GM18517 (cell line): ENCODE data around the gene RADX.
"Not testable (repeated sequence)": the region's sequence is repeated elsewhere in the genome, so short reads cannot be mapped to it uniquely, and the experiment has no call there.

Experiments
- ATAC-seq: cut with Tn5 transposase; IDR thresholded peaks from one replicate; pipeline ENCODE4 v1.9.1; 2021; ENCODE audit warnings: mild to moderate bottlenecking, moderate library complexity; ENCODE audit not compliant: unreplicated experiment

RADX gene, protein sequence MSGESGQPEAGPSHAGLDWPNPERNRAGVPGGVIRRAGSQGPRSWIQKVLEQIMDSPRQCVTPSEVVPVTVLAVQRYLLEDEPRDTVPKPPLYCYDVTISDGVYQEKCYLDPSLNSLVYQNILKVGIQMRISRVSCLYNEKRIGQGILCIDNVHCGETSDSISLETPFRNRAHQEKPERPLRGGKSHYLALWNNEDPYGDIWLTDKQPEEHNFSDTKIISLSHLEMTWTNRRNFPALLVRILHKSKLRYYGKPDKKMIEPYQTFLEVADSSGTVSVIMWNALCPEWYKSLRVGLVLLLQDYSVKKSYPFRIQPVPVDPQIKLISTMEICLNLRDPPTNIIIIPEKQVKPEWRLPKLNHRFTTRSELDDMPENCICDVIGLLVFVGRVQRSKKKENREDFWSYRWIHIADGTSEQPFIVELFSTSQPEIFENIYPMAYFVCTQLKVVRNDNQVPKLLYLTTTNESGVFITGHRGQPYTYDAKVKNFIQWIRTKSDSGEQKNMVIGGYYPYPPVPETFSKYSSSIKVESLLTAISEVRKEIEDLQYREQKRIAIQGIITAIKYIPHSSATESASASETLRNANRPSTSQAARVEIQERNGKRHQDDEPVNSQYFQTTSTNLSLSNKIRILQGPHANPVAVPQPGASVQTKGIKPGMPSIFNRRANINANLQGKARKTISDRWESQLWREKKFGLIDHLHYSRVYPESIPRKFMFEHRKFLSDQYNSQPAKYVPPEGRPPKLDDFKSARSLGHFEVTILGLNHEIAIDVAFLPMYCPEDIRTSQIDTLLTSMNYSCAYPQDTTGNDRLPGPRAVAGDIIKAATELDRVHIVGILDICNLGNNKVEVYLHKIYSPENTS

GRCh38 chrX:106611679-106612392 lies at the start of gene RADX:
Gene RADX, plus strand, starts transcription at chrX:106611978. Its CDS starts 103 bp downstream, at chrX:106612081.
- ATAC-seq, result peak; percentile 93

DNA sequence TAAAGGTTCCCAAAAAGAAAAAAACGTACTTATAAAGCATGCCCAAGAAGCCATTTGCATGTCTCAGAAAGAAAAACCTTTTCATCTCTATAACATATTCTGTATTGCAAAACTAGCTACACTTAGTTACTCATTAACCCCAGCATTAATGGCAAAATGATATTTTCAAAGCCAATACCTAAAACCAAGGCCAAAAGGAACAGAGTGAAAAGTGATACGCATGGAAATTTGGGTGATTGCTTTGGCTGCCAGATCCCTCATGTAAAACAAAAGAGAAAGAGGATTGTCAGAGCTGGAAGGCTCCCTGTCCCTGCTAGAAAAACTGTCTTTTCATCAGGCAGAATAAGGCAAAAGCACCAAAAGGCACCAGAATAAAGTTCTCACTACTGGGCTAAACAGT lies 46.8 kb upstream of the RADX start:
- ATAC-seq, result no peak

- no peak for ATAC-seq
Observed at GRCh38 chrX:106566362-106566761, 45.4 kb upstream of the RADX start.

- no peak for ATAC-seq
Observed at GRCh38 chrX:106581856-106582255, 29.9 kb upstream of the RADX start.

GRCh38 chrX:106585478-106585877 lies 26.3 kb upstream of the RADX start:
- no peak for ATAC-seq

DNA sequence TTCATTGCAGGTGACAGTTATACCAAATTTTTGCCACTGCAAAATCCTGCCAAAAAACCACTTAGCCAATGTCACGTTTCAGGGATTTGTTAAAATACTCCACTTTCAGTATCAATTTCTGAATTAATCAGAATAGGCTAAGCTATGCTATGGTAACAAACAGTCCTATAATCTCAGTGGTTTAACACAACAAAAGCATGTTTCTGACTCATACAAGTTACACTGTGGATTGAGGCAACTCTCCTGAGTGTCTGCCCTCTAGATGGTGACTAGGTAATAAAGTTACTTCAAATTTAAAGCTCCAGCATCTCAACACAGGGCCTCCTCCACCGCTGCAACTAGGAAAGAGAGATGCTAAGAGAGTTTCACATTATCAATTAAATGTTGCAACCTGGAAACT lies 23.0 kb upstream of the RADX start:
- no peak for ATAC-seq

DNA sequence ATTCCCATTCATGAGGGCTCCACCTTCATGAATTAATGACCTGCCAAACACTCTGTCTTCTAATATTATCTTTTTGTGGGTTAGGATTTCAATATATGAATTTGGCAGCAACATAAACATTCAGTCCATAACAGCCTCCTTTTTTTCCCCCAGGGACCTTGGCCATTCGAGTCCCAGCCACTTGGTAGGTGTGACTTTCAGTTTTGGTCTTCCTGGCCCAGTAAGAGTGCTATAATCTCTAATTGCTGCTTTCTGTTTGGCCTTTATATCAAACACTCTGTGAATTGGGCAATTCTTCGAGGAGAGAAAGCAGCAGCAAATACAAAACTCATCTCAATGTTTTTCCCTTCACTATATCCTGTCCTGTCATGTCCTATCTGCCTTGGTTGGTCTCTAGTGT lies 12.4 kb upstream of the RADX start:
- peak; percentile 53 for ATAC-seq

GRCh38 chrX:106606571-106606970 lies 5.2 kb upstream of the RADX start:
- no peak for ATAC-seq

DNA sequence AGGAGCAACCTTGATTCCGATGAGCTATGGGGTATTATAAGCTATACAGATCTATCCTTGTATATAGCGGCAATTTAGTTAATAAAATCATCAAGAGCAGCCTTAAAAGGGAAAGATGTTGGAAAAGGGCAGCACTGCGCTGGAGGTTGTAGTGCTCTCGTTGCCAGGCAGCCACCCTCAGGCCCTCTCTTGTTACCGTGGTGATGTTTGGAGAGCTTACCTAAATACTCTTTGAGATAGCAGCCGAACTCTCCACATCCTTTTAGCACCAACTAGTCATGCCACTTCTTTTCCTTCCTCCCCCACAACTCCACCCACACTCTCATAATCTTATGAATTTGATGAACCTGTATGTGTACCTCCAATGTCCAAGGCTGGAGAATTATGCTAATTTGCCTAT lies 3.8 kb upstream of the RADX start:
- ATAC-seq, result no peak

DNA sequence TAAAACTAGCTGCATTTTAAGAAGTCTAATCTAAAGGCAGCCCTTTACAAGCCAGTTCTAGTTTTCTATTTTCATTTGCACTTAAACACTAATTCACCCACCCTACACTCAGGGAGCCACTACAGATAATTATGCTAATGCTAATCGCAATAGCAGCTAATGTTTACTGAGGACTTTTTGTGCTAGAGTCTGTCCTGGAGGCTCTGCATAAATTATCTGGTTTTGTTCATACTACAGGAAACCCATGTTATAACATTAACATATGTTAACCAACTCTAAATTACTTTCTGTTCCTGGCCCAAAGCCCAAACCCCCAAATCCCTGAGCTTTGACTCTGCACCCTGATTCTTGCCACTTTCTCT lies 480 bp upstream of the RADX start:
- peak; percentile 4 for ATAC-seq

DNA sequence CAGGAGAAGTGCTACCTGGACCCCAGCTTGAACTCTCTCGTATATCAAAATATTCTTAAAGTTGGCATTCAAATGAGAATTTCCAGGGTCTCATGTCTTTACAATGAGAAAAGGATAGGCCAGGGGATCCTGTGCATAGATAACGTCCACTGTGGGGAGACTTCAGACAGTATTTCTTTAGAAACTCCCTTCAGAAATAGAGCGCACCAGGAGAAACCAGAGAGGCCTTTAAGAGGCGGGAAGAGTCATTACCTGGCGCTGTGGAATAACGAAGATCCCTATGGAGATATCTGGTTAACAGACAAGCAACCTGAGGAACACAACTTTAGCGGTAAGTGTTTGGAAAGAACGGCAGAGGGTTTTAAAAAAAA lies 600 bp downstream of the RADX start:
- ATAC-seq, result peak; percentile 33

GRCh38 chrX:106613277-106613676 lies 1.5 kb downstream of the RADX start:
- no peak for ATAC-seq

DNA sequence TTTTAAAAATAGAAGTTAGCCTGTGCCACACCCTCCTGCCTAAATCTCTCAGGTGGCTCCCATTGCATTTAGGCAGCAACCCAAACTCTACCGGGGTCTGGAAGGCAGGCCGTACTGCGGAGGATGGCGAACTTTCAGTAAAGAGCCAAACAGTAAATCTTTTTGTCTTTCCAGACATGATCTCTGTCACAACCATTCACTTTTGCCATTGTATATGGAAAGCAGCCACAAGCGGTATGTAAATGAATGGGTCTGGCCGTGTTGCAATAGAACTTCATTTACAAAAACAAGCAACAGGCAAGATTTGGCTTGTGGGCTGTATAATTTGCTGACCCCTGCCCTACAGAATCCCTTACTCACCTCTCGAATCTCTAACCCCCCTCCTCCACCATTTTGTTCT lies 3.3 kb downstream of the RADX start:
- no peak for ATAC-seq

GRCh38 chrX:106619797-106620196 lies 8.0 kb downstream of the RADX start:
- no peak for ATAC-seq

DNA sequence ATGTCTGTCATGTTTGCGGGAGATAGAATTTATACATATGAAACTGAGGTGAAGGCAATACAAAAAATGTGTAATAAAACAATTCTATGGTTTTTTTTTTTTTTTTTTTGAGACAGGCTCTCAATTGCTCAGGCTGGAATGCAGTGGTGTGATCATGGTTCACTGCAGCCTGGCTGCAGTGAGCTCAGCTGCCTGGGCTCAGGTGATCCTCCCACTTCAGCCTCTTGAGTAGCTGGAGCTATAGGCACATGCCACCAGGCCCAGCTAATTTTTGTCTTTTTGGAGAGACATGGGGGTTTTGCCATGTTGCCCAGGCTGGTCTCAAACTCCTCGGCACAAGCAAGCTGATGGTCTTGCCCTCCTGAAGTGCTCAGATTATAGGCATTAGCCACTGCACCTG lies 10.1 kb downstream of the RADX start:
- ATAC-seq, result no peak

GRCh38 chrX:106626789-106627188 lies 15.0 kb downstream of the RADX start:
- ATAC-seq, result no peak

- ATAC-seq, result no peak
Observed at GRCh38 chrX:106631615-106632014, 19.8 kb downstream of the RADX start.

DNA sequence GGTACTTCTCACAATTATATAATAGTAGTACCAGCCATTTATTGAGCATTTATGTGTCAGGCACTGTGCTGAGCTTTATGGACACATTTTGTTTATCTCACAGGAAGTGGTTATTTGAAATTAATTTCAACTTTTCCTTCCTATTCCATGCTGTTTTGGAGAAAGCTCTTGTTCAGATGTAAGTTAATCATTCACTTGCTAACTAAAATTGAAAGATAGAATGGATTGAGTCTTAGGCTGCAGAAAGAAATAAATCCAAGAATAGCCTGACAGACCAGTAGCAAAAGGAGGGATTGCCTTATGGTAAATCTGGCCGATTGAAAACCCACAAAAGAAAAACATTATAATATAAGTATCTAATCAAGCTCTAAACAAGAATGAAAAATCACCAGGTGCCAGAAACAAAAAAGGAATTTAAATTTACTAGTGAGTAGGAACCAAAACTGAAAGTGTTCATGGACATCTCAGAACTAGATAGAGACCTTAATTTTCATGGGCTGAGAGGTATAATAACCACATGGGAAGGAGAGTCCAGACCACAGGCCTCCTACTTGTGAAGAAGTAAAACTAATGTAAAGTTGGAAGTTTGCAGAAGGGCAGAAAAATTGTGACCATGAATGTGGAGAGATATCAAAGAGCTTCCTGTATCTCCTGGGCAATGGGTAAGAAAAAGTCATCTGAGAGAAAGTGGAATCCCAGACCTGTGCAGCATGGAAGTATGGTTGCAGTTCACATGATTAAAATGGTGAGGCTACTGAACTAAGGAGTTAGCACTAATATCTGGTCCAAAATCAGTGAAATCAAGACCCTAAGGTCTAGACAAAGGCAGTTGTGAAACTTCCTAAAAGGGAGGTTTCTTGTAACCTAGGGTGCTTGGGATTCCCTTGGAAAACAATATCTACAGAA lies 38.0 kb downstream of the RADX start:
- ATAC-seq, result peak; percentile 89

DNA sequence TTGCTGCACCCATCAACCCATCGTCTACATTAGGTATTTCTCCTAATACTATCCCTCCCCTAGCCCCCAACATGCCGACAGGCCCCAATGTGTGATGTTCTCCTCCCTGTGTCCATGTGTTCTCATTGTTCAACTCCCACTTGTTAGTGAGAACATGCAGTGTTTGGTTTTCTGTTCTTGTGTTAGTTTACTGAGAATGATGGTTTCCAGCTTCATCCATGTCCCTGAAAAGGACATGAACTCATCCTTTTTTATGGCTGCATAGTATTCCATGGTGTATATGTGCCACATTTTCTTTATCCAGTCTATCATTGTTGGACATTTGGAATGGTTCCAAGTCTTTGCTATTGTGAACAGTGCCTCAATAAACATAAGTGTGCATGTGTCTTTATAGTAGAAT lies 41.8 kb downstream of the RADX start:
- ATAC-seq, result not testable (repeated sequence)

- ATAC-seq, result no peak
Observed at GRCh38 chrX:106670631-106671030, 58.9 kb downstream of the RADX start.

GRCh38 chrX:106672527-106672926 lies 60.7 kb downstream of the RADX start:
- no peak for ATAC-seq
